D721Med (cell line): ENCODE measurements around the gene YOD1.

Experiments
- DNase-seq: peaks from one replicate; pipeline ENCODE4 v3.0.0; 2011; ENCODE audit warnings: low spot score; ENCODE audit not compliant: insufficient read length
- FAIRE-seq: peaks from 2 replicates; lab custom pipeline; 2011; peaks lifted over from hg19 to GRCh38; lab: Jason Lieb, UNC
- TF ChIP-seq, protein P1 (sequence below): IDR thresholded peaks from 2 replicates; pipeline ENCODE4 v1.5.1; 2012; ENCODE audit warnings: mild to moderate bottlenecking, control low read depth; ENCODE audit not compliant: insufficient read depth; ENCODE audit errors: missing control alignments

Gene YOD1

DNA sequence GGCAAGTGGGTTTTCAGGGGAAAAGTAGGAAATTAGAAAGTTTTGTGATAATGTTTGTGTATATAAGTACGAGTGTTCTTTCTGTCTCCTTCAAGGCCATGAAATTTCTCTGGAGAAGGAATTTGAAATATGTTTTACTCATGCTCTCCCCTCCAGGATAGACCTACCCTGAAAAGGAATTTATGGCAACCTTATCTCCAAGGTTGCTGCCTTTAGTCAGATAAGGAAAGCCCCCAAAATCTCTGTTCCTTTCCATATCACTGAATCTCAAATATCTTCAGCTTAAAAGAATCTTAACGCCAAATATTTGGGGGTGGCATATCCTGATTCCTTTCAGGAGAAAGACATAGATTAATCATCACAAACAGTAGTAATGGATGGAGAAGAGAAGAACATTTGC is 37.2 kb upstream of the YOD1 start:
- FAIRE-seq = no peak
- DNase-seq = no peak
- TF ChIP-seq, protein P1, sequence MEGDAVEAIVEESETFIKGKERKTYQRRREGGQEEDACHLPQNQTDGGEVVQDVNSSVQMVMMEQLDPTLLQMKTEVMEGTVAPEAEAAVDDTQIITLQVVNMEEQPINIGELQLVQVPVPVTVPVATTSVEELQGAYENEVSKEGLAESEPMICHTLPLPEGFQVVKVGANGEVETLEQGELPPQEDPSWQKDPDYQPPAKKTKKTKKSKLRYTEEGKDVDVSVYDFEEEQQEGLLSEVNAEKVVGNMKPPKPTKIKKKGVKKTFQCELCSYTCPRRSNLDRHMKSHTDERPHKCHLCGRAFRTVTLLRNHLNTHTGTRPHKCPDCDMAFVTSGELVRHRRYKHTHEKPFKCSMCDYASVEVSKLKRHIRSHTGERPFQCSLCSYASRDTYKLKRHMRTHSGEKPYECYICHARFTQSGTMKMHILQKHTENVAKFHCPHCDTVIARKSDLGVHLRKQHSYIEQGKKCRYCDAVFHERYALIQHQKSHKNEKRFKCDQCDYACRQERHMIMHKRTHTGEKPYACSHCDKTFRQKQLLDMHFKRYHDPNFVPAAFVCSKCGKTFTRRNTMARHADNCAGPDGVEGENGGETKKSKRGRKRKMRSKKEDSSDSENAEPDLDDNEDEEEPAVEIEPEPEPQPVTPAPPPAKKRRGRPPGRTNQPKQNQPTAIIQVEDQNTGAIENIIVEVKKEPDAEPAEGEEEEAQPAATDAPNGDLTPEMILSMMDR = no peak

DNA sequence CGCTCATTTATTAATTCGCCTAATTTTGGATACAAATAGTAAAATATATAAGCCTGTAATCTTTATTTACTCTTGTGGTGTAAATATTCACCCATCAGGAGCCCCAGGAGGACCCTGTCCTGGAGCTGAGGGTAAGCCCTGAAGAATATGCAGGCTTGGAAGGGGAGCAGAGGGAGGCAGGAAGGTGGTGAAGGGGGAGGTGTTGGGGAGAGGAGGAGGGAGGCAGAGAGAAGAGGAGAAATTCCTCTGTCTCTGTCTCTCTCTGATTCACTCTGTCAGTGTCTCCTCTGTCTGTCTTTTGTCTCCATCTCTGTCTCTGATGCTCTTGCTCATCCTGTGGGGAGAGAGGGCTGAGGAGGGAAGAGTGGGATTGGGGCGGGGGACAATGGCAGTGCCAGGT is 34.9 kb upstream of the YOD1 start:
- no peak for FAIRE-seq
- DNase-seq = no peak
- TF ChIP-seq, protein P1 = no peak

DNA sequence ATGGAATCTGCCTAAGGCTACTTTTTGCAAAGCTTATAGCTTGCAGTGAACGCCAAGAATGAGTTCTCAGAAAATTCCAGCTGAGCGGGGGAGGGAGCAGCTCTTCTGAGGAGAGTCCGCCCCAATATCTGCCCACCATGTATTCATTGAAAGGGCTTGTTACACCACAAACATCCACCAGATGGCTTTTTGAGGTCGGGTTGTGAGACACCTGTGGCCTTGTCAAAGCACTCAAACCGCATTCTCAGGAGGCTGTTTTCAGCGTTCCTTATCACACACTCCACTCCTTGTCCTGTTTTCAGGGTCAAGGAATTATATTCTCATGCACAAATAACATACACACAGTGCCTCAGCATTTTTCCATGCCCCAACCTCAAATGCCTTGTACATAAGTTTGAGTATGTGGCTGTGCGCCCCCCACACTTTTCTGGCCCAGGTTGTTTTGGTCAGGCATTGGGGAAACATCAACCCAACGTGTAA is 33.7 kb upstream of the YOD1 start:
- no peak for FAIRE-seq
- TF ChIP-seq, protein P1 = peak; percentile 53
- DNase-seq = no peak

DNA sequence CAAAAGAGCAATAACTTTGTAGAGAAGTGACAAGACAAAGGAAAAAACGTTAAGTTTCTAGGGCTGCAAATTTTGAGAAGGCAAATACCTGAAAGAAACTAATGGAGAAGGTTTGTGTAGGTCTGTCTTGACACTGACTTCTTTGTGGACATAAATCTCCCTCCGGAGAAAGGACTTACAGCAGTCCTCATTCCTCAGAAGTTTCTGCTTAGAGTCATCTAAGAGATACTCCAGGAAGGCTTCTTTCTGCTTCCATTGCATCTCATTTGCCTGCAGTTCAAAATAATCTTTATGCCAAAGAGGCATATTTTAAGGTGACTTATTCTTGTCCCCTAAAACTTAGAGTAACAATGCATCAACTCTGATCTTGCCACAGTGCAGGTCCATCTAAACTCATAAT is 33.2 kb upstream of the YOD1 start:
- no peak for DNase-seq
- TF ChIP-seq, protein P1 = no peak
- FAIRE-seq = no peak

DNA sequence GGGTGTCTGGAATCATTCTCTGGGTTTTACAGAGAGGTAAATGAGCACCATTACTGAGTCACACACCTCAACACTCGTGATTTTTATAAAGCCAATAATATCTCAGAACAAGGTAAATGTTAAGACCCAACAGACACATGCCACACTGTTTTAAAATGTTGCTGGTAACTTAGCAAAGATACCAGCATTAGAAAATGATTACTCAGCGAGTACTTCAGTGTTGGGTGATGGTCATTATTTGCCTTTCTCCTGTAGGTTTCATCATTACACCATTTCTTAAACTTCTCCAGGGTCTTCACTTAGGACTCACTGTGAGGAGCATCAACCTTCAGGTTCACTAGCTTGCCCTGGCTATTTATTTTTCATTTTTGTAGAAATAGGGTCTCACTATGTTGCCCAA is 30.8 kb upstream of the YOD1 start:
- TF ChIP-seq, protein P1 = no peak
- no peak for FAIRE-seq

DNA sequence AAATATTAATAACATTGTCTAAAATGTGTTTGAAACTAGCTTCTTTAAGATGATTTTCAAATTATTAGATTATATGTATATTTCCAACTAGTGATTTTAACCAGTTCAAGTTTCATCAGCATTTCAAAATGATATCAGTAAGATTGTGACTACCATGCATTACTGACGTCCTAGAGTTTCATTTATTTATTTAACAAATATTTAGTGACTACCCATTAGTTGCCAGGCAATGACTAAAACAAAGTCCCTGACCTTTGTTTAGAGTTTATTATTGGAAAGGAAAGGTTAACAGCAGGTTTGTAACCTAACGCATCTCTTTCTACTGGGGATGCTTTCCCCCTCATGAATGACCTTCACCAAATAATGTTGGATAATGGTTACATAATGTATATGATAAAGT is 30.1 kb upstream of the YOD1 start:
- TF ChIP-seq, protein P1 = no peak
- DNase-seq = no peak
- no peak for FAIRE-seq

More for the DNA sequence above, 30.8 kb upstream of the YOD1 start:
- no peak for DNase-seq

DNA sequence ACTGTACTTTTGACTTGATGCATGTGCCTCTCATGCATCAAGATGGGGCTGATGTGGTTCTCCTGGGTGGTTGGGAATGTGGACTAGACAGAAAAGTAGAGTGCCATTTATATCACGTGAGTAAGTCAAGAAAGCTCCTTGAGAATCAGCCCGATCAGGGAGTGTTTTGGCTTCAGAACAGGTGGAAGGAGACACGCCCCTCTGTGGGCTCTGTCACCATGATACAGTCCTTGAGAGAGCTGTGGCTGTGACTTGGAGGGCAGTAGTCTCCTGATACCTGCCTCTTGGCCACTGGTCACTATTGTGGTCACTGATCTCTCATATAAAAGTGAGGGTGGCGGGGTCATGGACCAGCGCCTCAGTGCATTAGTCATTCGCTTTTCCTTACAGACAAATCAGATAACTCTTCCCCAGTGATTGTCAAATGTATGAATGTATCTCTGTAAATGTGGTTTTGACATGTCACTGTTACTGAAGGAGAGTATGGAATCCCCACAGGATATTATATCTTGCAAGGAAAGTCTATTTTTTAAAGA is 28.8 kb upstream of the YOD1 start:
- TF ChIP-seq, protein P1 = no peak
- DNase-seq (no peak), FAIRE-seq (no peak)
